GM18951 (cell line): ENCODE results near the gene ZNF653.

ENCODE experiments used
- POLR2A ChIP-seq: IDR thresholded peaks from 4 replicates; pipeline ENCODE4 v1.6.1; 2011; ENCODE audit warnings: mild to moderate bottlenecking; ENCODE audit not compliant: insufficient read length, insufficient read depth; ENCODE audit errors: extremely low read depth
- in situ Hi-C: fragments of 300-500 bp; cut with MboI; formaldehyde crosslinking; loops from one replicate; pipeline ENCODE4 v1.12.0; 2022; ENCODE audit warnings: low sequenced_read_pairs, mixed read lengths, inconsistent platforms; ENCODE audit not compliant: unreplicated experiment

Gene ZNF653

GRCh38 chr19:11505032-11505503 lies 571 bp downstream of the ZNF653 start:
- no peak for TF ChIP-seq POLR2A
- in situ Hi-C loops: no loop called here

DNA sequence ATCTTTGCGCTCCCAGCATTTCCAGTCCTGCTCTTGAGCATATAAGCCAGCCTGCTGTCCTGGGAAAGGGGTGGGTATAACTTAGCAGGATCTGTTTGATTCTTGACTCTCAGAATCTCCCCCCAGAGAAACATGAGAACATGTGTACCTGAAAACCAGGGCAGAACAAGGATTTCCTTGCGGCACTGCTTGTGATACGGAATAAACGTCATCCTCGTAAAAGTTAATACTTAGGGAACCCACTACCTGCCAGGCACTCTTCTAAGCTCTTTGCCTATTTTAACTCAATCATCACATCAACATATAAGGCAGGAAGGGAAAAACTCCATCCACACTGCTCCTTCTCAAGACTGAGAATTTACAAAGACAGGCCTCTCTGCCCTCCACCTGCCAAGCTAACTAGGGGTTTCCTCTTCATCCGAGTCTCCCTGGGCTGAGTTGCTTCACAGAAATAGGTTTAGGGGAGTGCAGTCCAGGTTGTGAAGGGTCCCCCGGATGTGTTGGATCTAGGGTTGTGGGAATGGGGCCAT lies 1.1 kb downstream of the ZNF653 start:
- in situ Hi-C loops: no loop called here
- no peak for TF ChIP-seq POLR2A

GRCh38 chr19:11499890-11500420 lies 5.7 kb downstream of the ZNF653 start:
- no peak for TF ChIP-seq POLR2A
- in situ Hi-C loops: no loop called here

GRCh38 chr19:11499220-11499726 lies 6.4 kb downstream of the ZNF653 start:
- in situ Hi-C loops: no loop called here
- no peak for TF ChIP-seq POLR2A

- in situ Hi-C loops: no loop called here
Measured at GRCh38 chr19:11496391-11497163, 9.1 kb downstream of the ZNF653 start.

GRCh38 chr19:11495885-11496284 lies 9.8 kb downstream of the ZNF653 start:
- in situ Hi-C loops: no loop called here
- no peak for TF ChIP-seq POLR2A

More at GRCh38 chr19:11496391-11497163, 9.1 kb downstream of the ZNF653 start:
- TF ChIP-seq POLR2A: no peak

- TF ChIP-seq POLR2A: no peak
- in situ Hi-C loops: no loop called here
Measured at GRCh38 chr19:11495481-11495880, 10.2 kb downstream of the ZNF653 start.

GRCh38 chr19:11494634-11495285 lies 10.9 kb downstream of the ZNF653 start:
- in situ Hi-C loops: no loop called here
- no peak for TF ChIP-seq POLR2A

DNA sequence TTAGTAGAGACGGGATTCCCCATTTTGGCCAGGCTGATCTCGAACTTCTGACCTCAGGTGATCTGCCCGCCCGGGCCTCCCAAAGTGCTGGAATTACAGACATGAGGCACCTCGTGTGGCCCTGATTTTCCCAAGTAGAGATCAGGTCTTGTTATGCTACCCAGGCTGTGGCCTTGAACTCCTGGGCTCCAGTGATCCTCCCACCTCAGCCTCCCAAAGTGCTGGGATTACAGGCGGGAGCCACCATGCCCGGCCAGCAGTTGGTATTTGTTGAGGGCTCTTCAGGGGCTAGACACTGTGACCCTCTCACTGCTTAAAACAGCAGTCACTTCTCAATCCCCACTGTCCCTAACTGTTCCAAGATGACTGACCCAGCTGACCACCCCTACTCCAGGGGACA lies 16.3 kb downstream of the ZNF653 start:
- no peak for TF ChIP-seq POLR2A
- in situ Hi-C loops: no loop called here

DNA sequence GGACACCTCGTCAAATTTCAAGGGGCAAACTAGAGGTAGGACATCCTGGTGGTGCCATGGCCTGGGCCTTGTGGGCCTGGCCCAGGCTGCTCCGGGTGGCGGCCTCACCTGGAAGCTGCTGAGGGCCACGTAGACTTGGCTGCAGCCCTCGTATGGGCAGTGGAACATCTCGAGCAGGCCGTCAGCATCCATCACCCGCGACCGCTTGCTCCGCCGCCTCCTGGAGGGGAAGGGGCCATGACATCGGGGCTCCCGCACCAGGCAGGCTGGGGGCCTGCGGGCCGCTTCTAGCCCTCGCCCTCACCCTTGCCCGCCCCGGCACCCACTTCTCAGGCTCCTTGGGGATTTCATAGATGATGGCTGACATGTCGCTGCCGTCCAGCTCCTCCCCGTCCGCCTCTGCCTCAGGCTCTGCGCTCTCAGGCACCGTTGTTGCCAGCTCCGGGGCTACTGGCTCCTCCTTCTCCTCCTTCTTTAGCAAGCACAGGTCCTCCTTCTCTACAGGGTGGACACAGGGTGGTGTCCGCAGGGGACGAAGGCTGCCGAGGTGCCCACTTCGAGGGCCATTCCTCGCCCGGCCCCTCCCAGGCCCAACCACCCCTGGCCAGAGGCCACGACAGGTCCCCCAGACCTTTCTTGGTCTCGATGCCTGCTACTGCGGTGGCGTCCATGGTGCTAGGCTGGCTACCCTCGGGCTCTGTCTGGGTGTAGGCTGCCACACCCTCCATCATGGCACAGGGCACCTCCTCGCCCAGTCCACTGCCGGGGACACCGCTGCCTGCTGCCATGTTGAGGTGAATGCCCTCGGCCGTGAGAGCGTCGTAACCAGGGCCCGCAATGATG lies 18.8 kb downstream of the ZNF653 start:
- in situ Hi-C loops: no loop called here
- no peak for TF ChIP-seq POLR2A

GRCh38 chr19:11485245-11485837 lies 20.3 kb downstream of the ZNF653 start:
- in situ Hi-C loops: no loop called here
- TF ChIP-seq POLR2A: no peak

DNA sequence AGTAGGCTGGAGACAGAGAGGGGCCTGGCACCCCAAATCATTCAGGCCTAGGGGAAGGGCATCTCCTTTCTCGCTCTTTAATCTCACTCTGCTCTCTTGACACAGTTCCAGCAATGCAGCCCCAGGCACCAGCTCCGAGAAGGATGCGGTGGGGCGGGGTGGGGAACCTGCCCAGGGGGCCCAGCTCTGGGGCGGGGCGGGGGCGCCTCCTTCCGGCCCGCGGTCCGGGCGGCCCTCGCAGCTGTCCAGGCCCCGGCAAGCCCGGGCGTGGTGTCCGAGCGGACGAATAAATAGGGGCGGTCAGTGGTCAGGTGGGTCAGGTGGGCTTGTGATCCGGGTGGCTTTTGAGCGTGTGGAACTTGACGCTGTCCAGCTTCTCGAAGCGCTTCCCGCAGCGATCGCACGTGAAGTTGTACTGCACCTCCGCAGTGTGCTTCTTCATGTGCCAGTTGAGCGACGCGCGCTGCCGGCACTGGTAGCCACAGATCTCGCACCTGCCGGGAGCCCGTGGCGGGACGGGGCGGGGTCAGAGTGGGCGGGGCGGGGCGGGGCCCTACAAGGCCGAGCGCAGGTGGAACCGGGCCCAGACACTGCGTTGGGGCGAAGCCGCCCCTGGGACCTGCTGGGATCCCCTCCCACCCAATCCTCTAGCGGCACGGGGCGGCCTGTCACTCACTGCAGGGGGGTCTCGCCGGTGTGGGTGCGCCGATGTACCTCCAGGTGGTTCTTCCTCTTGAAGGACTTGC lies 22.1 kb downstream of the ZNF653 start:
- in situ Hi-C loops: no loop called here
- TF ChIP-seq POLR2A: no peak
